ENCODE measurements around the gene FAM81B. TPM values are rescaled to one million over a fixed set of nuclear protein-coding genes. Genes with fewer than 3 reads are reported as not detected.

Gene FAM81B
- total RNA-seq, 2 donors from 2014 or later = 8.2 TPM; not detected in 1

DNA sequence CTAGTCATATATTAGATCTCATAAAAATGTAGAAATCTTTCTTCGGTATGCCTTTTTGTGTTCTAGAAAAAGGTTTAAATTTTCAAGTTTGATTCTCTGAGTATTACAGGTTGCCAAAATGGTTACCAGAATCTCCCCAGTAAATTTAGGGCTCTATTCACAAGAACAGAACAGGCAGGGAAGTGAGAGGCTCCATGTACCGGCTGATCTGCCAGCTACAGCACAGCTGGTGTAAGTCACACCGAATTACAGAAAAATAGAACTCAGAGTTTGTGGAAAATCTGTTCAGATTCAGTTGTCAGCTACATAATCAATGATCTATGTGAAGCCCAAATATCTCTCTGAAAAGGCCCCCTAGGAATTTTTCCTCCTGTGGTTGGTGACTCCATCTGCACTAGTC is 10.5 kb downstream of the FAM81B start:
- intact Hi-C loops (cut with DNase I) = no loop called here
- Histone ChIP-seq H3K27ac (no peak overlapping the region), H3K9me3 (no peaks in the 10 kb centered on the region), H3K27me3 (replicated peaks; ENCODE audit: insufficient read depth) (no peaks in the 10 kb centered on the region), H3K4me3 (no peak overlapping the region), H3K4me1 (replicated peaks) (no peaks in the 10 kb centered on the region), H3K36me3 (no peaks in the 10 kb centered on the region)
- 64% methylated on average over 3 of the region's 3 CpGs for WGBS
- TF ChIP-seq POLR2AphosphoS5 (IDR thresholded peaks at IDR 0.05) (no peak), POLR2A (IDR thresholded peaks at IDR 0.05) (no peak)
- TF ChIP-seq, protein P1, sequence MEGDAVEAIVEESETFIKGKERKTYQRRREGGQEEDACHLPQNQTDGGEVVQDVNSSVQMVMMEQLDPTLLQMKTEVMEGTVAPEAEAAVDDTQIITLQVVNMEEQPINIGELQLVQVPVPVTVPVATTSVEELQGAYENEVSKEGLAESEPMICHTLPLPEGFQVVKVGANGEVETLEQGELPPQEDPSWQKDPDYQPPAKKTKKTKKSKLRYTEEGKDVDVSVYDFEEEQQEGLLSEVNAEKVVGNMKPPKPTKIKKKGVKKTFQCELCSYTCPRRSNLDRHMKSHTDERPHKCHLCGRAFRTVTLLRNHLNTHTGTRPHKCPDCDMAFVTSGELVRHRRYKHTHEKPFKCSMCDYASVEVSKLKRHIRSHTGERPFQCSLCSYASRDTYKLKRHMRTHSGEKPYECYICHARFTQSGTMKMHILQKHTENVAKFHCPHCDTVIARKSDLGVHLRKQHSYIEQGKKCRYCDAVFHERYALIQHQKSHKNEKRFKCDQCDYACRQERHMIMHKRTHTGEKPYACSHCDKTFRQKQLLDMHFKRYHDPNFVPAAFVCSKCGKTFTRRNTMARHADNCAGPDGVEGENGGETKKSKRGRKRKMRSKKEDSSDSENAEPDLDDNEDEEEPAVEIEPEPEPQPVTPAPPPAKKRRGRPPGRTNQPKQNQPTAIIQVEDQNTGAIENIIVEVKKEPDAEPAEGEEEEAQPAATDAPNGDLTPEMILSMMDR (IDR thresholded peaks at IDR 0.05) = no peak
- no peak for DNase-seq (ENCODE audit: low spot score)

DNA sequence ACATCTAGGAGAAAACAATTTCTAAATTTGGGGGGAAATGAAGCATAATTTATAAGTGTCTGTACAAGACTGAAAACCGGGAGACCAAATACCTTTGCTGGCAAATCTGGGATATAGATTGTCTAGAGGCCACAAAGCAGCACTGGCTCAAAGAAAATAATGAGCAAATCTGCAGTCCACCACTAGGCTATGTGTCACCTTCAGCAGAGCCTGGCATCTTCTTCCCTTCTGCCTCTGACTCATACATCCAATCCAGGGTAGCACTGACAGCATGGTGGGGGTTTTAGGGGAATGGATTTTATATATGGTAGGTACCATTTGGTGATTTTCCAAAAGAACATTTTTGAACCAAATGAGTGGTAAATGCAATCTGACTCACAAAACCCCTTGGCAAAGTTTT is 12.8 kb downstream of the FAM81B start:
- Histone ChIP-seq H3K27me3 (replicated peaks; ENCODE audit: insufficient read depth) (no peaks in the 10 kb centered on the region), H3K4me1 (replicated peaks) (no peaks in the 10 kb centered on the region), H3K9me3 (no peaks in the 10 kb centered on the region), H3K36me3 (no peaks in the 10 kb centered on the region), H3K27ac (no peak overlapping the region), H3K4me3 (no peak overlapping the region)
- intact Hi-C loops (cut with DNase I) = no loop called here
- TF ChIP-seq POLR2AphosphoS5 (IDR thresholded peaks at IDR 0.05) = no peak
- TF ChIP-seq, protein P1 (IDR thresholded peaks at IDR 0.05) = no peak
- no peak for TF ChIP-seq POLR2A (IDR thresholded peaks at IDR 0.05)
- WGBS = 88% methylated on average over 1 of the region's 1 CpG
- no peak for DNase-seq (ENCODE audit: low spot score)

DNA sequence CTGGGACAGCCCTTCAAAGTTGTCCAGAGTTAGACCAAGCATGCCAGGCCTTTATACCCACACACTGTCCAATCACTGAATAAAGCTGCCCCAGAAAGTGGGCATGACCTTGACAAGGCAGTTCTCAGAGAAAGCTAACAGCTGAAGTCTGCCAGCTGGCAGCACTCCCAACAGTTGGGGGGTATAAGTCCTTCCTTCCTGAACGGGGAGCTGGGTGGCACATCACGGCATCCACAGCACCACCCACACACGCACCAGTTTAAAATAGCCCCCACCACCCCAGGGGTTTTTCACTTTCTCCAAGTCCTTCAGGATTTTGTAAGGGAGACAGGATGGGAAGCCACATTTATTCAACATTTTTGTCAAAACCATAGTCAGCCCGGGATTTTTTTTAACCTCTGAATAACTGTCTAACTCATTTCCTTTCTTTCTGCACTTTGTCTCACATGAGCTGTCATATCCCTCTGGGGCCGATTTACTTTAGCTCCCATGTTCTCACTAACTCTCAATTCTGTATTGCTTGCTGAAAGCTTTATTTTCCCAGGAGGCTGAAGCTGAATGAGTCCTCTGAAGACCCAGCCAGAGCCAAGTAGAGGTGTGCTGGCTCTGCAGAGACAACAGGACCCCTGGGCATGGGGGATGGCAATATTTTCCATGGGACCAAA is 15.4 kb downstream of the FAM81B start:
- intact Hi-C loops (cut with DNase I) = no loop called here
- H3K4me3 ChIP-seq = no peak overlapping the region
- TF ChIP-seq POLR2AphosphoS5 (IDR thresholded peaks at IDR 0.05) = no peak
- TF ChIP-seq, protein P1 (IDR thresholded peaks at IDR 0.05) = no peak
- no peak for TF ChIP-seq POLR2A (IDR thresholded peaks at IDR 0.05)
- no peaks in the 10 kb centered on the region for H3K27me3 ChIP-seq (replicated peaks; ENCODE audit: insufficient read depth)
- H3K36me3 ChIP-seq = no peaks in the 10 kb centered on the region
- 39% methylated on average over 5 of the region's 5 CpGs for WGBS
- no peak for DNase-seq (ENCODE audit: low spot score)
- no peaks in the 10 kb centered on the region for H3K4me1 ChIP-seq (replicated peaks)
- H3K9me3 ChIP-seq = no peaks in the 10 kb centered on the region
- H3K27ac ChIP-seq = no peak overlapping the region

DNA sequence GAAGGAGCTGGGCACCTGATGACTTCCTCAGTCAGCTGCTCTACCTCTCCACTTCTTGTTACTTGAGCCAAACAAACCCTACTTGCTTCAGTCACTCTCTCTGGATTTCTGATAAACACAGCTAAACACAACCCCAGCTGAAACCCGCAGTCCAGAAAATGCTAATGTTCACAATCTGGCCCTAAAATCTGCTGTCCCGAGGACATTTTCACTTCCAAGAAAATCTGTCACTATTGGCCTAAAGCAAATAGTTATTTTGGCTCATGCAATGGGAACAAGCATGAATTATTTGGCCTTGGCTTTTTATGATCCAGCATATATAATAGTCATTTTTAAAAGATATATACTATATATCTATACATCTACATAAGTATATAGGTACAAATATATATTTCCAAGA is 19.1 kb downstream of the FAM81B start:
- intact Hi-C loops (cut with DNase I) = no loop called here
- WGBS = 31% methylated on average over 2 of the region's 2 CpGs
- H3K27ac ChIP-seq = no peak overlapping the region

More for the DNA sequence above, 19.1 kb downstream of the FAM81B start:
- Histone ChIP-seq H3K36me3 (no peaks in the 10 kb centered on the region), H3K9me3 (no peaks in the 10 kb centered on the region), H3K4me1 (replicated peaks) (no peaks in the 10 kb centered on the region), H3K27me3 (replicated peaks; ENCODE audit: insufficient read depth) (no peaks in the 10 kb centered on the region), H3K4me3 (no peak overlapping the region)
- no peak for DNase-seq (ENCODE audit: low spot score)
- TF ChIP-seq POLR2AphosphoS5 (IDR thresholded peaks at IDR 0.05) (no peak), POLR2A (IDR thresholded peaks at IDR 0.05) (no peak)
- TF ChIP-seq, protein P1 (IDR thresholded peaks at IDR 0.05) = no peak
